Sigmoid colon (tissue), 7 donors: Measurements from ENCODE around the gene MXD3. TPM values are rescaled to one million over a fixed set of nuclear protein-coding genes. Genes with fewer than 3 reads are reported as not detected.
A peak's percentile ranks its signal among the peaks of the same experiment; 100 is the strongest.

ENCODE experiments used
- DNase-seq: peaks from one replicate; pipeline ENCODE4 v3.0.0-alpha.2; 2019
- H3K27ac ChIP-seq, 4 donors: fragments of 200-600 bp; sonication (generic); one replicate each; pipeline ENCODE4 v1.5.1; 2016 to 2019; ENCODE audit warnings: mild to moderate bottlenecking in 1 of 4
- H3K27me3 ChIP-seq, 3 donors: fragments of 200-600 bp; sonication (generic); one replicate each; pipeline ENCODE4 v1.5.1; 2019; ENCODE audit warnings: mild to moderate bottlenecking in 1 of 3
- H3K36me3 ChIP-seq, 4 donors: fragments of 200-600 bp; sonication (generic); one replicate each; pipeline ENCODE4 v1.5.1; 2016 to 2019
- H3K4me1 ChIP-seq, 4 donors: fragments of 200-600 bp; sonication (generic); one replicate each; pipeline ENCODE4 v1.5.1; 2017 to 2019
- H3K4me3 ChIP-seq, 4 donors: fragments of 200-600 bp; sonication (generic); one replicate each; pipeline ENCODE4 v1.5.1; 2017 to 2019; ENCODE audit warnings: mild to moderate bottlenecking in 2 of 4, moderate library complexity in 1 of 4
- H3K9me3 ChIP-seq, 4 donors: fragments of 200-600 bp in 3 of 4; sonication (generic) in 3 of 4; one replicate each; pipeline versions ENCODE4 v1.5.1 to v1.6.1; 2013 to 2019
- EP300 ChIP-seq, 4 donors: sonication (generic); formaldehyde crosslinking; IDR thresholded peaks; one replicate each; pipeline ENCODE4 v1.6.1; 2017; ENCODE audit warnings: antibody characterized with exemption in 4 of 4
- POLR2A ChIP-seq, 2 donors: fragments of 450-650 bp; IDR thresholded peaks; one replicate each; pipeline ENCODE4 v1.6.1; 2016; ENCODE audit warnings: antibody characterized with exemption in 2 of 2, mild to moderate bottlenecking in 2 of 2, moderate library complexity in 2 of 2
- POLR2AphosphoS5 ChIP-seq, 4 donors: sonication (generic); formaldehyde crosslinking; IDR thresholded peaks; one replicate each; pipeline ENCODE4 v1.6.1; 2017; ENCODE audit warnings: antibody characterized with exemption in 4 of 4
- WGBS, 2 donors: extraction: QIAGEN DNeasy Blood & Tissue Kit; methylation state at CpG; one replicate each; pipeline ENCODE4 v1.1.7; 2013; 5-methylcytosine and 5-hydroxymethylcytosine counted together
- intact Hi-C: fragments of 100-400 bp; cut with DNase I; formaldehyde crosslinking; loops from one replicate; pipeline ENCODE4 v1.15.1; 2023
- polyA plus RNA-seq, 3 donors: library from polyadenylated mRNA; stranded (reverse); fragments of 200-250 nt; gene quantifications; one replicate each; pipeline ENCODE4 v1.2.3, GENCODE V29; 2013
- total RNA-seq, 4 donors: library from RNA; depleted of rRNA; stranded (reverse); fragments of >200 nt; gene quantifications; one replicate each; pipeline ENCODE4 v1.1.0, GENCODE V29; 2016
- TF ChIP-seq, protein P1 (sequence below), 4 experiments: fragments of 450-650 bp in 3 of 4; fragments of 200-600 bp in 1 of 4; IDR thresholded peaks; one replicate each; pipeline ENCODE4 v1.5.1; 2016 to 2019; ENCODE audit warnings: antibody characterized with exemption in 4 of 4, mild to moderate bottlenecking in 3 of 4, moderate library complexity in 2 of 4
- donor health status: healthy with polysubstance abuse.
- donor health status: Bipolar disorder and iron deficiency.
- donor health status: healthy.

The MXD3 gene
- total and polyA plus RNA-seq, 7 donors = 2.1 to 23.8 (median 8.2) TPM

DNA sequence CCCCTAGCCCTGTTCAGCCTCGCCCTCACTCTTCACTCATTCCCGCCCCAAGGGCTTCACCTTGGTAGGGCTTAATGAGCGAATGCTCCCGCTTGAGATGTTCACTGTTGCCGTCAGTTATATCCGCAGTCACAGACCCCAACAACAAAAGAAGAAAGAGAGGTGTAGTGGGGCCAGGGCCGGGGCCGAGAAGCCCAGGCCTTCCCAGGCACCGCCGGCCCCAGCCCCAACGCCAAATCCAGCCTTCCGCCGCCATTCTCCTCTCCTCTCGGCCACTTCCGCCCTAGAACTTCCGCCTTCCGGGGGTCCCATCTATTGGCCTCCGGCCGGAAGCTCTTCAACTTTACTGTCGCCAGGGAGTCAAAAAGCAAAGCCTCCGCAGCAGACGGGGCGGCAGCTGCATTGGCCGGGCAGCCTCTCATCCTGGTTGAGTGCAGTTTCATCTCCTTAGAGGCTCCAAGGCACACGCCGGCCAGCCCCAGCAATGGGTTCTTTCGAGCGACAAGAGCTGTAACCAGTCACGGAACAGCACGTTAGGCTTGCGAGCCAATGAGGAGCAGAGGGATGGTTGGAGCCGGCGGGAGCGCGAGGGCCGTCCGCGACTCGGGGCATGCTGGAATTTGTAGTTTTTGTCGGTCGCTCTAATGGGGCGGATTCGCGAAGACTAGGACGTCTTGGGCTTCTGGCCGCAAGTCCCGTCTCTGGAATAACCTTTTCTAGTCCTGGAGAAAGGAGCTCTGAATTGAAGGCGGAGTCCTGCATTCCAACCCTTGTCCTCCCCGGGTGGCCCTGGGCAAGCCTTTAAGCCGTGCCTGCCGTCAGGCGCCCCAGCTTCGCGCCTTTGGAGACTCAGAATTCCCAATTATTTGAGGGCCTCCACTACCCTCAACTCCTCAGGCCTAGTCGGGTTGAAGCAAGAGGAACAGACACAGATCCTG lies 40.0 kb upstream of the MXD3 start, which contains the start of gene LMAN2:
Gene LMAN2, minus strand, starts transcription at position 277 of the 938 bp plus-strand sequence. Its CDS starts 21 bp downstream, at position 256.
- 8 to 9% methylated on average over 55 of the region's 55 CpGs for WGBS, 2 donors
- H3K4me3 ChIP-seq = peak within 1 kb of the TSS; percentile 59 to 93 (median 83)

GRCh38 chr5:177350776-177351391 lies 39.2 kb upstream of the MXD3 start:
- DNase-seq = no peak
- TF ChIP-seq POLR2A (IDR thresholded peaks at IDR 0.05) (no peak), POLR2AphosphoS5 (IDR thresholded peaks at IDR 0.05) (no peak), EP300 (IDR thresholded peaks at IDR 0.05) (no peak)
- TF ChIP-seq, protein P1, sequence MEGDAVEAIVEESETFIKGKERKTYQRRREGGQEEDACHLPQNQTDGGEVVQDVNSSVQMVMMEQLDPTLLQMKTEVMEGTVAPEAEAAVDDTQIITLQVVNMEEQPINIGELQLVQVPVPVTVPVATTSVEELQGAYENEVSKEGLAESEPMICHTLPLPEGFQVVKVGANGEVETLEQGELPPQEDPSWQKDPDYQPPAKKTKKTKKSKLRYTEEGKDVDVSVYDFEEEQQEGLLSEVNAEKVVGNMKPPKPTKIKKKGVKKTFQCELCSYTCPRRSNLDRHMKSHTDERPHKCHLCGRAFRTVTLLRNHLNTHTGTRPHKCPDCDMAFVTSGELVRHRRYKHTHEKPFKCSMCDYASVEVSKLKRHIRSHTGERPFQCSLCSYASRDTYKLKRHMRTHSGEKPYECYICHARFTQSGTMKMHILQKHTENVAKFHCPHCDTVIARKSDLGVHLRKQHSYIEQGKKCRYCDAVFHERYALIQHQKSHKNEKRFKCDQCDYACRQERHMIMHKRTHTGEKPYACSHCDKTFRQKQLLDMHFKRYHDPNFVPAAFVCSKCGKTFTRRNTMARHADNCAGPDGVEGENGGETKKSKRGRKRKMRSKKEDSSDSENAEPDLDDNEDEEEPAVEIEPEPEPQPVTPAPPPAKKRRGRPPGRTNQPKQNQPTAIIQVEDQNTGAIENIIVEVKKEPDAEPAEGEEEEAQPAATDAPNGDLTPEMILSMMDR (IDR thresholded peaks at IDR 0.05) = no peak
- Histone ChIP-seq H3K27me3 (no peaks in the 10 kb centered on the region), H3K27ac (peak overlapping the region; percentile 89 to 96 (median 92)), H3K9me3 (no peaks in the 10 kb centered on the region), H3K4me3 (peak overlapping the region; percentile 59 to 93 (median 83)), H3K4me1 (peaks cover 0 to 52% (median 36%) of the 10 kb centered on the region in 4 donors), H3K36me3 (peaks cover 0 to 6% (median 2%) of the 10 kb centered on the region in 4 donors)
- 6 to 14% methylated on average over 19 of the region's 19 CpGs for WGBS, 2 donors
- intact Hi-C loops = loop anchor here (2.0 kb wide), 2 partner anchors 16 to 38 kb away; no protein-coding TSS in a partner anchor

More for the DNA sequence above, 40.0 kb upstream of the MXD3 start, which contains the start of gene LMAN2:
- H3K4me1 ChIP-seq = peaks cover 0 to 51% (median 34%) of the 10 kb centered on the region in 4 donors
- peaks cover 0 to 6% (median 2%) of the 10 kb centered on the region in 4 donors for H3K36me3 ChIP-seq
- peak; percentile 42 to 87 (median 68) for TF ChIP-seq POLR2AphosphoS5 (IDR thresholded peaks at IDR 0.05)
- no peak for TF ChIP-seq EP300 (IDR thresholded peaks at IDR 0.05)
- TF ChIP-seq POLR2A (IDR thresholded peaks at IDR 0.05) = peak; percentile 46 to 70
- TF ChIP-seq, protein P1 (IDR thresholded peaks at IDR 0.05) = no peak
- intact Hi-C loops = loop anchor here (2.0 kb wide), 2 partner anchors 15 to 39 kb away; no protein-coding TSS in a partner anchor
- peak; percentile 96 for DNase-seq
- H3K9me3 ChIP-seq = no peaks in the 10 kb centered on the region
- peak within 1 kb of the TSS; percentile 89 to 96 (median 92) for H3K27ac ChIP-seq
- no peaks in the 10 kb centered on the region for H3K27me3 ChIP-seq

DNA sequence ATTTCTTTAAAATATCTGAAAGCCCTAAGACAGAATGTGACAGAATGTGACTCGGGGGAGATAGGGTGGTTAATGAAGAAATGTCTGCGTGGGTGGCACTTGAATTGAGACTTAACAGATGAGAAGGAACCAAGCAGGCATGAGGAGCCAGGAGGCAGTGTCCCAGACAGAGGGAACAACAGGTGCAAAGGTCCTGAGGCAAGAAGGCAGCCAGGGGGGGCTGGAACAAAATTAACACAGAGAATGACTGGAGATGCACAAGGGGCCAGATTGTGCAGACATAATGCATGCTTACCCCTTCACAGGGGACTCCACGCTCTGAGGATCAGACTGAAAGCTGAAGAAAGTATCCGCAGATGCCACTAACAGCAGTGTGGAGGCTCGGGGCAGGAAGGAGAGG lies 38.1 kb upstream of the MXD3 start:
- Histone ChIP-seq H3K4me1 (peaks cover 0 to 52% (median 36%) of the 10 kb centered on the region in 4 donors), H3K36me3 (peaks cover 0 to 12% (median 2%) of the 10 kb centered on the region in 4 donors), H3K27me3 (no peaks in the 10 kb centered on the region), H3K27ac (no peak overlapping the region), H3K4me3 (peak overlapping the region in 1 of 4 donors; percentile 93), H3K9me3 (no peaks in the 10 kb centered on the region)
- no peak for DNase-seq
- no peak for TF ChIP-seq POLR2AphosphoS5 (IDR thresholded peaks at IDR 0.05)
- no peak for TF ChIP-seq EP300 (IDR thresholded peaks at IDR 0.05)
- 86 to 87% methylated on average over 5 of the region's 5 CpGs for WGBS, 2 donors
- intact Hi-C loops = loop anchor here (2.0 kb wide), 2 partner anchors 17 to 37 kb away; no protein-coding TSS in a partner anchor

DNA sequence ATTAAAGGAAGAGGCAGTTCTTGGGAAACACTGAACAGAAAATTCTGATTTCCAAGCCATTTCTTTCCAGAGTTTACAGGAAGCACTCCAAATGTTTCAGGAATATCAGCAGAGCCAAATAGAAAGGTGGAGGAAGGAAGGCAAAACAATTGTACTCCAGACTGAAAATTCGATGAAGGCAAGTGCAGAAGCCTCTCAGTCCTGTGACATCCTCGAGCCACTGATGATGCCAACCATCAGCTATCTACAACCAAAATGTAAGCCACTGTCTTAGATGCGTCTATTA lies 37.6 kb upstream of the MXD3 start:
- Histone ChIP-seq H3K4me1 (peaks cover 0 to 52% (median 36%) of the 10 kb centered on the region in 4 donors), H3K27me3 (no peaks in the 10 kb centered on the region), H3K36me3 (peaks cover 0 to 12% (median 2%) of the 10 kb centered on the region in 4 donors), H3K4me3 (no peak overlapping the region), H3K27ac (no peak overlapping the region), H3K9me3 (no peaks in the 10 kb centered on the region)
- 63 to 84% methylated on average over 3 of the region's 3 CpGs for WGBS, 2 donors
- intact Hi-C loops = no loop called here
- DNase-seq = no peak
- no peak for TF ChIP-seq POLR2A (IDR thresholded peaks at IDR 0.05)
- TF ChIP-seq, protein P1 (IDR thresholded peaks at IDR 0.05) = no peak
- TF ChIP-seq POLR2AphosphoS5 (IDR thresholded peaks at IDR 0.05) = no peak

GRCh38 chr5:177347699-177348098 lies 36.0 kb upstream of the MXD3 start:
- intact Hi-C loops = no loop called here
- Histone ChIP-seq H3K4me3 (no peak overlapping the region), H3K36me3 (peaks cover 0 to 24% (median 2%) of the 10 kb centered on the region in 4 donors), H3K27ac (no peak overlapping the region), H3K4me1 (peaks cover 0 to 52% (median 36%) of the 10 kb centered on the region in 4 donors), H3K27me3 (no peaks in the 10 kb centered on the region), H3K9me3 (no peaks in the 10 kb centered on the region)
- TF ChIP-seq, protein P1 (IDR thresholded peaks at IDR 0.05) = no peak
- TF ChIP-seq EP300 (IDR thresholded peaks at IDR 0.05) = no peak
- no peak for TF ChIP-seq POLR2A (IDR thresholded peaks at IDR 0.05)
- TF ChIP-seq POLR2AphosphoS5 (IDR thresholded peaks at IDR 0.05) = no peak
- 92% methylated on average over 4 of the region's 4 CpGs for WGBS, 2 donors
- DNase-seq = no peak
